Gastrocnemius medialis (tissue), 4 donors: ENCODE results near the gene INS. TPM values are rescaled to one million over a fixed set of nuclear protein-coding genes. Genes with fewer than 3 reads are reported as not detected.

Source experiments
- ATAC-seq, 2 donors: fragments of 150-250 bp; one replicate each; pipeline ENCODE4 v1.9.1; 2016
- DNase-seq, 2 donors: peaks; one replicate each; pipeline ENCODE4 v3.0.0-alpha.2; 2019
- H3K27ac ChIP-seq, 4 donors: fragments of 200-600 bp; sonication (generic); 1 replicate in 1 of 4; 2 replicates in 3 of 4; pipeline ENCODE4 v1.5.1; 2016 to 2018; ENCODE audit warnings: mild to moderate bottlenecking in 2 of 4, moderate library complexity in 1 of 4
- H3K27me3 ChIP-seq, 3 donors: fragments of 200-600 bp; sonication (generic) in 2 of 3; 1 replicate in 1 of 3; 2 replicates in 2 of 3; pipeline versions ENCODE4 v1.5.1 to v1.6.0; 2016 to 2019; ENCODE audit warnings: mild to moderate bottlenecking in 1 of 3, moderate library complexity in 1 of 3
- H3K36me3 ChIP-seq, 2 donors: fragments of 200-600 bp; sonication (generic) in 1 of 2; one replicate each; pipeline ENCODE4 v1.5.1; 2017 to 2018
- H3K4me1 ChIP-seq, 2 donors: fragments of 200-600 bp; sonication (generic) in 1 of 2; one replicate each; pipeline ENCODE4 v1.5.1; 2016 to 2017; ENCODE audit warnings: mild to moderate bottlenecking in 2 of 2
- H3K4me3 ChIP-seq, 4 donors: fragments of 200-600 bp; sonication (generic) in 3 of 4; 1 replicate in 1 of 4; 2 replicates in 3 of 4; pipeline ENCODE4 v1.5.1; 2016 to 2019; ENCODE audit warnings: mild to moderate bottlenecking in 2 of 4
- H3K9me3 ChIP-seq, 3 donors: fragments of 200-600 bp; sonication (generic) in 2 of 3; 1 replicate in 1 of 3; 2 replicates in 2 of 3; pipeline ENCODE4 v1.5.1; 2016 to 2019
- CTCF ChIP-seq, 5 experiments: fragments of 450-650 bp in 3 of 5; fragments of 200-600 bp in 2 of 5; sonication (generic) in 2 of 5; IDR thresholded peaks in 4 of 5; conservative IDR thresholded peaks in 1 of 5; 1 replicate in 4 of 5; 2 replicates in 1 of 5; pipeline ENCODE4 v1.5.1; 2016 to 2019; ENCODE audit warnings: antibody characterized with exemption in 5 of 5, mild to moderate bottlenecking in 3 of 5, moderate library complexity in 3 of 5
- POLR2A ChIP-seq, 2 donors: fragments of 450-650 bp; IDR thresholded peaks; one replicate each; pipeline ENCODE4 v1.6.1; 2017; ENCODE audit warnings: antibody characterized with exemption in 2 of 2, mild to moderate bottlenecking in 2 of 2, moderate library complexity in 2 of 2
- in situ Hi-C, 4 donors: fragments of 200-750 bp; cut with MboI; loops; one replicate each; pipeline versions ENCODE4 v1.15.0 to v1.8.0; 2017; ENCODE audit warnings: low sequenced_read_pairs in 4 of 4
- intact Hi-C: fragments of 100-400 bp; cut with DNase I; formaldehyde crosslinking; loops from one replicate; pipeline ENCODE4 v1.15.1; 2023; ENCODE audit warnings: low total_unique reads
- total RNA-seq, 4 donors: library from RNA; depleted of rRNA; stranded (reverse); fragments of >200 nt; gene quantifications; one replicate each; pipeline versions ENCODE4 v1.1.0 to v1.2.3, GENCODE V29; 2016

INS gene
- total RNA-seq, 4 donors from 2014 or later: not detected

GRCh38 chr11:2143799-2144543 is 17.0 kb downstream of the INS start:
- in situ Hi-C loops (loop anchor here in 1 of 4 donors (25.0 kb wide), 1 partner anchor 107 kb away; no protein-coding TSS in a partner anchor), intact Hi-C loops (loop anchor here (5.0 kb wide), 1 partner anchor 52 kb away; no protein-coding TSS in a partner anchor)
- no peaks in the 10 kb centered on the region for H3K9me3 ChIP-seq
- no peak overlapping the region for H3K27ac ChIP-seq
- no peaks in the 10 kb centered on the region for H3K36me3 ChIP-seq
- peaks cover 65 to 78% (median 69%) of the 10 kb centered on the region in 3 donors for H3K27me3 ChIP-seq
- H3K4me1 ChIP-seq: peaks cover 7% of the 10 kb centered on the region in 2 donors
- ATAC-seq (peak in 1 of 2 donors; percentile 49), DNase-seq (no peak)
- peak overlapping the region in 3 of 4 donors; percentile 19 to 54 (median 27) for H3K4me3 ChIP-seq
- TF ChIP-seq POLR2A (IDR thresholded peaks at IDR 0.05): no peak
- TF ChIP-seq CTCF (IDR thresholded peaks at IDR 0.05 in 4 of 5, conservative IDR thresholded peaks at IDR 0.05 in 1 of 5): peak in 4 of 5 experiments; percentile 15 to 38 (median 24)

GRCh38 chr11:2143477-2143798 is 17.6 kb downstream of the INS start:
- DNase-seq (no peak), ATAC-seq (no peak)
- H3K9me3 ChIP-seq: no peaks in the 10 kb centered on the region
- H3K27ac ChIP-seq: no peak overlapping the region
- H3K36me3 ChIP-seq: no peaks in the 10 kb centered on the region
- in situ Hi-C loops (loop anchor here in 1 of 4 donors (25.0 kb wide), 1 partner anchor 106 kb away; no protein-coding TSS in a partner anchor), intact Hi-C loops (loop anchor here (5.0 kb wide), 1 partner anchor 51 kb away; no protein-coding TSS in a partner anchor)
- no peak for TF ChIP-seq CTCF (IDR thresholded peaks at IDR 0.05 in 4 of 5, conservative IDR thresholded peaks at IDR 0.05 in 1 of 5)
- no peak for TF ChIP-seq POLR2A (IDR thresholded peaks at IDR 0.05)
- H3K27me3 ChIP-seq: peaks cover 65 to 81% (median 75%) of the 10 kb centered on the region in 3 donors
- peaks cover 7% of the 10 kb centered on the region in 2 donors for H3K4me1 ChIP-seq
- no peak overlapping the region for H3K4me3 ChIP-seq

- in situ Hi-C loops (loop anchor here in 1 of 4 donors (25.0 kb wide), 1 partner anchor 105 kb away; no protein-coding TSS in a partner anchor), intact Hi-C loops (loop anchor here (5.0 kb wide), 1 partner anchor 50 kb away; no protein-coding TSS in a partner anchor)
- peaks cover 65 to 86% (median 79%) of the 10 kb centered on the region in 3 donors for H3K27me3 ChIP-seq
- ATAC-seq (no peak), DNase-seq (no peak)
- no peak for TF ChIP-seq POLR2A (IDR thresholded peaks at IDR 0.05)
- no peak for TF ChIP-seq CTCF (IDR thresholded peaks at IDR 0.05 in 4 of 5, conservative IDR thresholded peaks at IDR 0.05 in 1 of 5)
- H3K36me3 ChIP-seq: no peaks in the 10 kb centered on the region
- no peak overlapping the region for H3K4me3 ChIP-seq
- no peaks in the 10 kb centered on the region for H3K9me3 ChIP-seq
- H3K4me1 ChIP-seq: peaks cover 7 to 8% of the 10 kb centered on the region in 2 donors
- no peak overlapping the region for H3K27ac ChIP-seq
These were observed 18.2 kb downstream of the INS start for GRCh38 chr11:2142762-2143202.

GRCh38 chr11:2142300-2142759 is 18.7 kb downstream of the INS start:
- peaks cover 70 to 88% (median 83%) of the 10 kb centered on the region in 3 donors for H3K27me3 ChIP-seq
- no peaks in the 10 kb centered on the region for H3K9me3 ChIP-seq
- peaks cover 7 to 12% of the 10 kb centered on the region in 2 donors for H3K4me1 ChIP-seq
- H3K4me3 ChIP-seq: no peak overlapping the region
- H3K36me3 ChIP-seq: no peaks in the 10 kb centered on the region
- TF ChIP-seq CTCF (IDR thresholded peaks at IDR 0.05 in 4 of 5, conservative IDR thresholded peaks at IDR 0.05 in 1 of 5) (no peak), POLR2A (IDR thresholded peaks at IDR 0.05) (no peak)
- H3K27ac ChIP-seq: no peak overlapping the region
- no peak for DNase-seq
- ATAC-seq: no peak
- in situ Hi-C loops (loop anchor here in 1 of 4 donors (25.0 kb wide), 1 partner anchor 105 kb away; no protein-coding TSS in a partner anchor), intact Hi-C loops (loop anchor here (5.0 kb wide), 1 partner anchor 50 kb away; no protein-coding TSS in a partner anchor)
